VCaP (cell line): ENCODE results near the gene RAVER1.
"Not testable (repeated sequence)": the region's sequence is repeated elsewhere in the genome, so short reads cannot be mapped to it uniquely, and the experiment has no call there.

Experiments used
- H3K27ac ChIP-seq: fragments of 450-650 bp; 2 replicates; pipeline ENCODE4 v1.5.1; 2017
- TF ChIP-seq, protein P1 (sequence below): fragments of 450-650 bp; conservative IDR thresholded peaks from 2 replicates; pipeline ENCODE4 v1.5.1; 2017; ENCODE audit warnings: mild to moderate bottlenecking, moderate library complexity

Gene RAVER1

DNA sequence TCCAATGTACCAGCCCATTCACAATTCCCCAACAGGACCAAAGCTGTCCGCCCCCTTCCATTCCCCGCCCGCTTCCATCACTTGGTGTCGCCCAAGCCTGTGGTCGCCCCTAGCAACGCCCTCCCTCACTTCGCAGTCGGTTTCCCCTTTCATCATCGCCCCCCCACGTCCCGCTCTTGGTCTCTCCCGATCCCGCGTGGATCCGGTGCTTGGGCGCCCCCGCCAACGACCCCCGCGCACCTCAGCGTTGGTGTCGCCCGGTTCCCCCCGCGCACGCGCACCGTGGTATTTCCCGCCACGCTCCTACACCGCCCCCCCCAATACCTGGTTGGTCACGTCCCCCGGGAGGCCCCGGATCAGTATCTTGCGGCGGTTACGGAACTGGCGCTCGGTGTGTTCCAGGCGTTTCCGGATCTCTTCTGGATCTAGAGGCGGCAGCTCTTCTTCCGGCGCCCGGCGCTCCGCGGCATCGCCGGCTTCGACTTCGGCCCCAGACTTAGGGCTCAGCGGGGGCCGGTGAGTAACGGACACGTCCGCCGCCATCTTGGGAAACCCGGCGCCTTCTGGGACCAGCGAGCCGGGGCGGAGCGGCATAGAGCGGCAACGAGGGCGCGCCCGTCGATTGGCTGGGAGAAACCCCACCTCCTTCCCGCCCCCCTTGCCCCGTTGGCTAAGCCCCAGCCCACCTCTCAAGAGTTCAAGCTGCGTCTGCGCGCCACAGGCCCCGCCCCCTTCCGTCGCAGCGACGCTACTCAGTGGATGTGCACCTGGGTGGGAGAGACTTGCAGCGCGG is at the start of gene RAVER1:
Gene RAVER1, minus strand, starts transcription at position 565 of the 793 bp plus-strand sequence. Its CDS starts 22 bp downstream, at position 543.
- TF ChIP-seq, protein P1, sequence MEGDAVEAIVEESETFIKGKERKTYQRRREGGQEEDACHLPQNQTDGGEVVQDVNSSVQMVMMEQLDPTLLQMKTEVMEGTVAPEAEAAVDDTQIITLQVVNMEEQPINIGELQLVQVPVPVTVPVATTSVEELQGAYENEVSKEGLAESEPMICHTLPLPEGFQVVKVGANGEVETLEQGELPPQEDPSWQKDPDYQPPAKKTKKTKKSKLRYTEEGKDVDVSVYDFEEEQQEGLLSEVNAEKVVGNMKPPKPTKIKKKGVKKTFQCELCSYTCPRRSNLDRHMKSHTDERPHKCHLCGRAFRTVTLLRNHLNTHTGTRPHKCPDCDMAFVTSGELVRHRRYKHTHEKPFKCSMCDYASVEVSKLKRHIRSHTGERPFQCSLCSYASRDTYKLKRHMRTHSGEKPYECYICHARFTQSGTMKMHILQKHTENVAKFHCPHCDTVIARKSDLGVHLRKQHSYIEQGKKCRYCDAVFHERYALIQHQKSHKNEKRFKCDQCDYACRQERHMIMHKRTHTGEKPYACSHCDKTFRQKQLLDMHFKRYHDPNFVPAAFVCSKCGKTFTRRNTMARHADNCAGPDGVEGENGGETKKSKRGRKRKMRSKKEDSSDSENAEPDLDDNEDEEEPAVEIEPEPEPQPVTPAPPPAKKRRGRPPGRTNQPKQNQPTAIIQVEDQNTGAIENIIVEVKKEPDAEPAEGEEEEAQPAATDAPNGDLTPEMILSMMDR = no peak
- H3K27ac ChIP-seq = peak within 1 kb of the TSS; percentile 77

DNA sequence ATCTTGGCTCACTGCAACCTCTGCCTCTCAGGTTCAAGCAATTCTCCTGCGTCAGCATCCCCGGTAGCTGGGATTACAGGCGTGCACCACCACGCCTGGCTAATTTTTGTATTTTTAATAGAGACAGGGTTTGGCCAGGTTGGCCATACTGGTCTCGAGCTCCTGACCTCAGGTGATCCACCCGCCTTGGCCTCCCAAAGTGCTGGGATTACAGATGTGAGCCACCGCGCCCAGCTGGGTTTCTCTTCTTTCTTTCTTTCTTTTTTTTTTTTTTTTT is 49.8 kb upstream of the RAVER1 start:
- H3K27ac ChIP-seq = not testable (repeated sequence)

- TF ChIP-seq, protein P1 = no peak
Observed at GRCh38 chr19:10380313-10381102, 47.2 kb upstream of the RAVER1 start, which contains the start of gene TYK2. Gene TYK2 (minus strand): TSS chr19:10380572. CDS start chr19:10378406, 2,166 bp downstream.

GRCh38 chr19:10379880-10380312 is 46.6 kb upstream of the RAVER1 start:
- H3K27ac ChIP-seq = peak overlapping the region; percentile 71; the same call in 1 of the 2 replicates
- TF ChIP-seq, protein P1 = no peak

More at GRCh38 chr19:10380313-10381102, 47.2 kb upstream of the RAVER1 start, which contains the start of gene TYK2:
- H3K27ac ChIP-seq = peak within 1 kb of the TSS; percentile 71

DNA sequence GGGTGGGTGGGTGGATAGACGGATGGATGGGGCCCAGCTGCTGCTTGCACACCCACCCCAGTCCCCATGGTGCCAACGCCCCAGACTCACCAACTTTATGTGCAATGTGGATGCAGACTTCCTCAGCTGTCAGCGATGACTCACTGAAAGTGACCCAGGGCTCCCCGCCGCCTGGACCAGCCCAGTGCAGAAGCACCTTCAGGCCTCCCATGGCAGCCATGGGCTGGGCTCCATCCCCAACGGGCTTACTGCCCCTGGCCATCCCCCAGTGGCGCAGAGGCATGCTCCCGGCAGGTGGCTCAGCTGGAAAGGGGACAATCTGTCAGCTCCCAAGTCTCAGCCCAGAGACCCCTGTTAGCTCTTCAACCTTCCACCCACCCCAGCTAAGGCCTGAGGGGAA is 44.8 kb upstream of the RAVER1 start:
- TF ChIP-seq, protein P1 = no peak
- no peak overlapping the region for H3K27ac ChIP-seq

GRCh38 chr19:10377140-10377640 is 43.9 kb upstream of the RAVER1 start:
- not testable (repeated sequence) for H3K27ac ChIP-seq

DNA sequence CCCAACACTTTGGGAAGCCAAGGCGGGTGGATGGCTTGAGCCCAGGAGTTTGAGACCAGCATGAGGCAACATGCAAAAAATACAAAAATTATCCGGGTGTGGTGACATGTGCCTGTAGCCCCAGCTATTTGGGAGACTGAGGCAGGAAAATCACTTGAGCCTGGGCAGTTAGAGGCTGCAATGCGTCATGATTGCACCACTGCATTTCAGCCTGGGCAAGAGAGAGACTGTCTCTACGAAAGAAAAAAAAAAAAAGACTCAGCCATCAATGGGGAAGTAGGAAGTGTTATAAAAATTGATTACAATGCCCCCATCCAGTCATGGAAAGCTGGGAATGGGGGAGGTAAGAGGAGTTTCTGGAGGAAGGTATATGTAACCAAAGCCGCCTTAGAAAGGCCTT is 41.6 kb upstream of the RAVER1 start:
- TF ChIP-seq, protein P1 = no peak
- no peak overlapping the region for H3K27ac ChIP-seq

GRCh38 chr19:10372690-10373089 is 39.4 kb upstream of the RAVER1 start:
- no peak overlapping the region for H3K27ac ChIP-seq
- TF ChIP-seq, protein P1 = no peak
